DMS153 treated with DMSO at 0.1 percent for 48 hours (cell line): ENCODE results near the gene FNIP2.
A peak's percentile ranks its signal among the peaks of the same experiment; 100 is the strongest.
"Not testable (repeated sequence)": the region's sequence is repeated elsewhere in the genome, so short reads cannot be mapped to it uniquely, and the experiment has no call there.

ENCODE experiments used
- DNase-seq: peaks from one replicate; lab custom pipeline; 2025; ENCODE audit not compliant: unreplicated experiment; lab: John Stamatoyannopoulos, UW

The FNIP2 gene

DNA sequence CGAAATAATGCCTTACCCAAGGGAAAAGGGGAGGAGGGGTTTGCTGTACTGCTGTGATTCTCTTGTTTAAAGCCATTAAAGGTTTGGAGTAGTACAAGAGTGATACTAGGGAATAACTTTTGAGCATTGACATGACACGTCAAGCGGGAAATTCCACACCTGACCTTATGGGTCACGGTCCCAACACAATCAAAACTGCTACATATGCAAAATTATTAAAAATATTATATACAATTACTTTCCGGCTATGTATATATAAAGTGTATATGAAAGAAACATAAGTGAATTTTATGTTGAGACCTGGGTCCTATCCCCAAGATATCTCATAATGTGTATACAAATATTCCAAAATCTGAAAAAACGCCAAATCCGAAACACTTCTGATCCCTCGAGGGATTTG is 21.0 kb downstream of the FNIP2 start:
- DNase-seq = no peak

DNA sequence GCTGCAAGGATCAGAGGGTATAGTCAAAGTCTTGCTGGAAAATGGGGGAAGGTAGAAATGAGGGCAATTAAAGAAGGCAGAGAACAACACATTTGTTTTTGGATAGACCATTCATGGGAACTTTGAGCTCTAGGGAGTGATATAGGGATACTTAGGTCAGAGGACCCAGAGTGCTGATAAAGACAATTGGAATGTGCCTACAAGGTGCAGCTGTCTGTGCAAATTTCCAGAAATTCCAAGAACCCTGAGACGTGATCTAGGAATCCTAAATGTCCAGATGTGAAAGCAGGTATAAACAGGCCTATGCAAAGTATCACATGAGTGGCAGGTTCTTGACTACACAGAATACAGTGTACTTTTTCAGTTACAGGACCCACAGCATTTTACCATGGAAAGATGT is 24.2 kb downstream of the FNIP2 start:
- no peak for DNase-seq

DNA sequence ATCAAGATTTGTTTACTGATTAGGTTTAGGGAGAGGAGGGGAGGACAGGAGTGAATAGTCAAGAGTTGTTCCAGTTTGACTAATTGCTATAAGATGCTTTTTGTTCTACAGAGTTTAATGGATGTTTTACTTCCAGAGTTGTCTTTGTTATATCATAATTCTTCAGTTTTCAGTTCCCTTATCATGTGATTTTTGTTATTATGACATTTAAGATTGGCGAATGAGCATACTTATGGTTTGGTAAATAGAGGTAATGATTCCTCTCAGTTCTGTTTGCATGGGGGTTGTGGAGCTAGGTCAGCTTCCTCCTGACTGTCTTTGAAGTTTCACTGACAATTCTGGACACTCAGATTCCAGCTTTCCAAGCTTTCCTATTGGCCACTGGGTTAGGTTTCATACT is 24.6 kb downstream of the FNIP2 start:
- not testable (repeated sequence) for DNase-seq

DNA sequence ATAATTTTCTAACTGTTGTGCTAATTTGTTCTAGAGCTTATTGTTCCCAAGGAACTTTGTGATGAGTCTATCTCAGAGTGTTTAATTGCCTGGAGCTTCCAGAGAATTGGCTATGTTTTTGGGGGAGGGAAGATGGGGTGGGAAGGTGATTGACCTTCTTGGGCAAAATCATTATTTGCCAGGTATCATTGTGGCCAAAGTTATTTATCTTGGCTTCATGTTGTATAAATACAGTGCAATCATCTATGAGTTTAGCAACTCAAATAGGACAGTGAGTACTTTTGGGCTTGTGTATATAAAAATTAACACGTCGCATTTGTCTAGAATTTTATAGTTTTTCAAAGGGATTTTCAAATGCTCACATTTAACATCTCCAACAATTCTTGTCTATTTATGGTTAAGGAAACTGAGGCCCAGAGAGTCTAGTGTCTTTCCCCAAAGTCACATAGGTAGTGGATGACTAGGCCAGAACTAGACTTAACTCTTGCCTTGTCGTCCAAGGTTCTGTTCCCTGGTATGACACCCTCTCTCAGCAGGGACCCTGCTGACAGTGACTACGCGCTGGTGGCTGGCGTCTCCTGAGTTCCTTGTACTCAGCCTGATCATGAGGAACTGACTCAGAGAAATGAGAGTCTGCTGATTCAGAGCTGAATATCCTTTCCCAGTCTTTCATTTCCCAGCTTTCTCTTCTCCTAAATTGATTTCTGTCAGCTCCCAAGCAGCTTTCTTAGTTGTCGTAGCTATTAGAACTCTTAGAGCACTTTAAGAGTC is 27.7 kb downstream of the FNIP2 start:
- DNase-seq = no peak

DNA sequence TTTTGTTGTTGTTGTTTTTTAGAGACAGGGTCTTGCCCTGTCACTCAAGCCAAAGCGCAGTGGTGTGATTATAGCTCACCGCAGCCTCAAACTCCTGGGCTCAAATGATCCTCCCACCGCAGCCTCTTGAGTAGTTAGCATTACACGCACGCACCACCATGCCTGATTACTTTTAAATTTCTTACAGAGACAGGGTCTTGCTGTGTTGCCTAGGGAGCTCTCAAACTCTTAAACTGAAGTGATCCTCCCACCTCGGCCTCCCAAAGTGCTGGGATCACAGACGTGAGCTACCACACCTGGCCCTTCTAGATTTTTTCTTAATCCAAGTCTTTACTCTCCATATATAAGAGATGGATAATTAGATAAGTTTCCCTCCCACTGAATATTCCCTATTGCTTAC is 29.2 kb downstream of the FNIP2 start:
- no peak for DNase-seq

DNA sequence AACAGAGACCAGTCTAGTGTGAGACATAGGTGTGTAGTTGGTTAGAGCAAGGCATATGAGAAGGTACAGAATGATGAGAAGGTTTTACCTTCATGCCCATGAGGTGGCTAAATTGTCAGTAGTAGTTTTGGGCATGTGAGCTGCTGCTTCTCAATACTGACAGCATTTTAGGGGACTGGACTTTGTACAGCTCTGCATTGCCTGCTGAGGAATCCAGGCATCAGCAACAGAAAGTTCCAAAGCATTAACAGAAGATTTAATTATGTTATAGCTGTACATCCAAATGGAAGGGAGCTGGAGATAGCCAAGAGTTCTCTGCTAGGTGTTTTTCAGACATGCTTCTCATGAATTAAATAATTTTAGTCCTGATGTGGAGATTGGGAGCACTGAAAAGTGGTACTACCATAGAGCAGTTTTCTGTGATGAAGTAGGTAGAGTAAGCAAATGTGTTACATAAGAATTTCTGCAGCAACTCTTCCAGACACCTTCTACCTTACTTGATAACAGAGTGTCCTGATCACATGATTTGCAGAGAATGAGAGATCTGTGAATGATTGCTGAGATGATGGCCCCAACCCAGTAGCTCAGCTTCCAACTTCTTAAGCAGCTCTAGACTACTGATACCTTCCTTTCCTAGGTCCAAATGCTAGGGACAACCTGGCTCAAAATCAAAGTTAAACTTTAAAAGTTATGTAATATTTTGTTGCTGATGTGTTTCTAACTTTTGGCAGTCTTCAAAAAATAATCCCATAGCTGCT is 30.4 kb downstream of the FNIP2 start:
- DNase-seq = no peak

DNA sequence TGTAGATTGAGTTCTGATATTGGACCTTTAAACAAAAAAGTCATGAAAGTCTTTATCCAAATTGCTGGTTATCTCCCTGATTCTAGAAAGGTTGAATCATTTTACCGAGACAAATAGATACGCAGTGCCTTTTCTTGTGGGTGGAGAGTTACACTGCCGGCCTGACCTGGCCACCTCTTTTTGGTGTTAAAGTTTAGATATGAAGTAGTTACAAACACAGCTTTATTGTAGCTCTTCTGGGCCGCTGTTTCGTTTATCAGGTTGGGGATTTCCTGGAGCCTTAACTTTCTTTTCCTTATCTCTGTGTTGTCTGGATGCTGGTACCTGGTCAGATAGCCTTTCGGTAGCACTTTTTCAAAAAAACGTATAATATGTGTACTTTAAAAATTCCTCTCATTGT is 31.0 kb downstream of the FNIP2 start:
- DNase-seq = no peak

DNA sequence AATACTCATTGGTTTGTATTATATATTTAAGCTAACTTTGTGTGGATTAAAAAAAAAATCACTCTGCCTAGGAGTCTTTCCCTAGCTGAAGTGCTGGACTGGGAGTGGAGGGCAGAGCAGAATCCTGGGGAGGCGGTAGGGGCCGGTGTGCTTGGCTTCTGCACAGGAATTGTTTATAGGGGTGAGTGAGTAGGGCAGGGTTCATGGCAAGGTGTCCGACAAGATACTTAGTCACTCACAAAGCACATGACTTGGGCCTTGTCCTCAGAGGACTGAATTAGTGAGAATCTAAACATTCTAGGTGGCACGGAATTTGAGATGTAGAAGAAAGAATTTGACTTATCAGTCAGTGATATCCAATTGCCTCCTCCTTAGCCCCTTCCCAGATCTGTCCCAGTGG is 32.2 kb downstream of the FNIP2 start:
- no peak for DNase-seq

DNA sequence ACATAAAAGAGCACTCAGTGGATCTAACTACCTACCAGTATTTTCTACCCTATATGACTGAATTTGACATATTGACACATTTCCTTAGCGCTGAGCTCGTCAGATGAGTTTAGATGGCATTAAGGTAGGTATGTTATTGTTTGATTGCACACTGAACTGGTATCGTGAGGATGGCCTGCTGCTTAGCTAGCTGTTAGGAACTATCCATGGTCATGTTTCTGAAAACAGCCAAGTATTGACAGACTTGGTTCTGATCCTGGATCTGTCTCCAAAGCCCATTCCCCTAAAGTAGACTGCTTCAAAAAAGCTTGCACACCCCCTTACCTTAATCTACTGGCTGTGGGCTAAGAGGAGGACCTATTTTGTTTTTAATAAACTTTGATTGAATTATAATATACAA is 32.9 kb downstream of the FNIP2 start:
- DNase-seq = no peak

DNA sequence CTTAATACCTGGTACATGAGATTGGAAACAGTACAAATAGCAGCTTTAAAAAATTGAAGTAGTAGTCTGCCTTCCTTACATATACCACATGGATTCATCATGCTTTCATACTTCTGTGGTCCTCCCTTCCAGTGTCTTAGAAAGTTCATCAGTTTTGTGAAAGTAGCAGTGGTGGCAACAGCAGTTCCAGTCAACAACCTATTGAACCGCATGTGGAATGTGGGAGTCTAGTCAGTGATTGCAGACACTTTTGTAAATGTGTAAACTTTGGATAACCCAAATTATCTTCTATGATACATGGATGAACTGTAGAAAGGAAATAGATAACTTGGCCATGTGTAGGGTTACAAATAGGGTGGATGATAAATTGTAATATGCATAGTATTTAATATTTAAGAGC is 34.1 kb downstream of the FNIP2 start:
- DNase-seq = no peak

DNA sequence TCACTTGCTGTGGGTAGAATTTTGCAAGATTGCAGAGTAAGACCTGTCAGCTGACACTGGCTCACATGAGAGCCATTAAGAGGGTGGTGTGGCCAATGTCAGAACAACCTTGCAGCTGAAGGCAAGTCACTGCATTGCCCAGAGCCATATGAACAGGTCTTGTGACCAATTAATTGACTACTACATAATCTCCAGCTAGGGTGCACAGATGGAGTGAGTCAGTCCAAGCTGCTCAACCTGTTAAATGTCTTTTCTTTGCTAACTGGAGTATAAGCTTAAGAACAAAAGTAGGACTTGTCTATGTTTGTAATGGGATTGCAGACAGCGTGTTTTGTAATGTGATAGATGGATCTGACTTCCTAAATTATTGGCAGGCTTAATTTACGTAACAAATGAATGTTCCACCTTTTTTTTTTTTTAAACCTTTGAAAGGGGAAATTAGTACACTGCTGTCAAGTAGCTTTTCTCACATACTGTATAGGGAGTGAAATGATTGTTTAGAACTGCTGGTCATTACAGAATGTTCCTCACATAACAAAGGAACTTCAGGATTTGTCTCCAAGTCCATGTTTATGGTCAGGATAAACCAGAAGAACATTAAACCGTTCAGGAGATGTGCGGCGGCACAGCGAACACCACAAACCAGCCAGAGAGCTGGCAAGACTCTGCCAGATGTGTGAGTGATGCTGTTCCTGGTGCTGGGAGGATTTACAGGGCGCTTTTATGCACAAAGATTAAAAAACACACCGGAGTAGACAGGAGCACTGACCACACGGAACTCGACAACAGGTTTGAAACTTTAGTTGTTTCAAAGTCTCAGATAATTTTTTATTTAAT is 37.0 kb downstream of the FNIP2 start:
- no peak for DNase-seq

DNA sequence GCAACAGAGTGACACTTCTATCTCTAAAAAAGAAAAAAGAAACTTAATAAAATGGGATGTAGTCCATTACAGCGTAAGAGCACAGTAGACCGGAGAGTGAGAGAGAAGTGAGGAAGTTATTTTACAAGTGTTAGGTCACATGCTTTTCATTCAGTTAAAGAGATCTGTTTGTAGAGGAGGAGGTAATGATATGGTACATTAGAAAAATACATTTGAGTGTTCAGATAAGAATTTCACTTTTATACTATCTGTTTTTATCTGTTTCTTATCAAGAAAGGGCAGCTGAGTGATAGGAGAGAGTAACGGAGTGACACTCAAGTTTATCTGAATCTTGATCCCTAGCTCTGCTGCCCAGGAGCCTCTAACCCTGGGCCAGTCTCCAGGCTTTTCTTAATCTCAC is 38.9 kb downstream of the FNIP2 start:
- no peak for DNase-seq

DNA sequence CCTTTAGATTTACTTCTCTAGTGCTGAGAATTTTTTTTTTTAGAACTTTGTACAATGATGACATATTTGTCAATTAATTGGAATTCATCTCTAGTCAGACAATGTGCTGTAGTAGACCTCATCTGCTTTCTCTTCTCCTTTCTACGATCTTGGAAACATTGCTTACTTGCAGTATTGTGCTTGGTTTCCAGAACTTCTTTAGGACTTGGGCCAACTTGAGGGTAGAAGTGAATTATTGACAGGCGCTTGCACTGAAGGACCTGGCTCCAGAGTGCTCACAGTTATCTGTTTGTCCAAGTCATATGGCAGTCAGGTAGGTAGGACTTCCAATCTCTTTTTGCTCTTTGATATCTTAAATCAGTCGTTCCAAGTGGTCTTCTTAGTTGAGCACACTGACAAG is 39.6 kb downstream of the FNIP2 start:
- no peak for DNase-seq

DNA sequence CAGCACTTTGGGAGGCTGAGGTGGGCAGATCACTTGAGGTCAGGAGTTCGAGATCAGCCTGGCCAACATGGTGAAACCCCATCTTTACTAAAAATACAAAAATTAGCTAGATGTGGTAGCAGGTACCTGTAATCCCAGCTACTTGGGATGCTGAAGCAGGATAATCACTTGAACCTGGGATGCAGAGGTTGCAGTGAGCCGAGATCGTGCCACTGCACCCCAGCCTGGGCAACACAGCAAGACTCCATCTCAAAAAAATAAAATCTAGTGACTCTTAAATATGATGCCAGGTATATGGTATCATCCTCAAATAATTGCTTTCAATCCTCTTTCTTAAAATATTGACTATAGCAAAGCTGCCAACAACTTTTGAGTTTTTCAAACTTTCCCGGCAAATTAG is 40.4 kb downstream of the FNIP2 start:
- not testable (repeated sequence) for DNase-seq

DNA sequence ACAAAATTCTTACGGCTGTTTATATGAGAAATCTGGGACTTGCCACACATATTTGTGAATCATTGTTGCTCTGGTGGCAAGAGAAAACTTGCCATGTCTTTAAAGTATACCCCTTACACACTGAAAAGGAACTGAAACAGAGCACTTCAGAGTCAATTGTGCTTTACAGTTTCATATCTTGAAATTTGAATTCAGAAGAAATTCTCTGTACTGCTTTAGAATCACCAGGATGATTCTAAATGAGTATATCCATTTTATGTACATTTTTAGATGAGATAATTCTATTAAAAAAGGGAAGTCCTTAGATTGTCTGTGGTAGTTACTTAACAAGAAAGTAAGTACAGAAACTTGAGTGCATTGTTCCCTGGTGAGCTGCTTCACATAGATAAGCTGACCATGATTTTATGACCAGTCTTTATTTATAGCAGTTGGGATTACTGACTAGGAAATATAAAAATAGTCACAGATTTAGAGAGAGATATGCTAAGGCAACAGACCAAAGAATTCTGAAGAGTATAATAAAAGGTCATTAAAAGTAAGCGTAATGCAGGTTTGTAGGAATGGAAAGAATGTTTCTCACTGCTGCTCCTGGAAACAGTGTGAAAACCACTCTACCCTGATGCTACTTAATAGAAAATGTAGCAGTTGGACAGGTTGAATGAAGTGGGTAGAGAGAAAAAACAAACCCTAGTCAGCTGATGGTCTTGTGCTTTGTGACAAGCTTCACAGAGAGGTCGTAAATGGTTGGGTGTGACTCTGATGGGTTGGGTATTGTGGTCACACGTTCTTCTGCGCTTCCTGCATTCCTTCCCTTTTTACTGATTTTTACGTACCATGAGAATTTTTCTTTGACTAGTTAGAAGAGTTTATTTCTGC is 41.0 kb downstream of the FNIP2 start:
- peak; percentile 29 for DNase-seq

DNA sequence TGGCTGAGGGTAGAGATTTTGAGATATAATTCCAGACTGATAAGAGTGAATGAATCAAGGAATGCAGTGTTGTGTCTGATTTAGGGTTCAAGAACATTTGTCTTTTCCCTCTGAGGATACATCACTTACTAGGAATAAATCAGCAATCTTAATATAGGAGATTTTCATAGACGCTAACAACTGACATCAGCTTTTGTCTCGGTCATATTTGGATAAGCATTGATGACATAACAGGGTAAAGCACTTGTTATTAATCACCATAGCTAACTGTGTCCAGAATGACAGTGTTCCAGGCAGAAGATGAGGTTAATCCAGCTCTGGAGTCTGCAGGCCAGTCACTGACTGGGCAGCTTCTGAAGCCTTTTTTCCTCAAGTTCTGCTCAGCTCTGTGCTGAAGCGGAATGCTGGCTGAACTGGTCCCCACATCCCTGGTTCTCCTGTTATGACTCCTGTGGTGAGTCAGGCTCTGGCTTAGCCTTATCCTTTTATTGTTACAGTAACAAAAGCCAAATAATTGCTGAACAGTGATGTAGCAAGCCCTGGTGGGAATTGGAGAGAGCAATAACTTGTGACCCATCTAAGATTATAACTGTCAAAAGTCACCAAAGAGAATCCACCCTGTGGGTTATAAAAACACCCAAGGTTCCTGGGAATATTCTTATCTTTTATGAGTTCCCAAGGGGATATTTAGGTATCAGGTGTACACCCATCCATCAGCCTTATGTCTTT is 41.8 kb downstream of the FNIP2 start:
- DNase-seq = no peak

DNA sequence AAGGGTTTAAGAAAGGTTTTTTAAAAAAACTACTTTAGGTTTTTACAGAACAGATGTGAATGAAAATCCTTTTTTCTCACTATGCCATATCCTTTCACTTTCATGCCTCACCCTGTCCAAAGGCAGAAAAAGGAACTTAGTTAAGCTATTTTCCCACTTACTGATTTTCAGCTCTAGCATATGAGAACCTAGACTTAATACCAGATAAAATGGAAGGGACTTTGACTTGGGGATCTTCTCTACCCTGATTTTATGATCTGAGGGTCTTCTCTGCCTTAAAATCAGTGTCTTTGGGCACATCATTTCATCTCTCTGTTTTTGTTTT is 42.4 kb downstream of the FNIP2 start:
- DNase-seq = no peak

DNA sequence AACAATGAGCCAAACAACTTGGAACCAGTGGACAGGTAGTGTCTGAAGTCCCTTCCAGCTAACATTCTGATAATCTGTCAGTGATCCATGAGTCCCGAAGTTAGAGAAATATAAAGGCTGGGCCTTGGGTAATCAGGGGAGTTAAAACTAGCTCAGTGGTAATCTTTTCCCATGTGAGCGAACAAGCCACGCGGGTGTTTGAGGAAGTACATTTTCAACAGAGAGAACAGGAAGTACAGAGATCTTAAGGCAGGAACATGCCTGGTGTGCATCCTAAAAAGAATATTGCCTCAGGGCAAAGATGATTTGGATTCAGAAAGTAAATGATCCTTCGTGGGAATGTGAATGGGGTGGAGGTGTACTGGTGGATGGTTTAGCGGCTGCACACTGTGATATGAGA is 42.9 kb downstream of the FNIP2 start:
- no peak for DNase-seq

DNA sequence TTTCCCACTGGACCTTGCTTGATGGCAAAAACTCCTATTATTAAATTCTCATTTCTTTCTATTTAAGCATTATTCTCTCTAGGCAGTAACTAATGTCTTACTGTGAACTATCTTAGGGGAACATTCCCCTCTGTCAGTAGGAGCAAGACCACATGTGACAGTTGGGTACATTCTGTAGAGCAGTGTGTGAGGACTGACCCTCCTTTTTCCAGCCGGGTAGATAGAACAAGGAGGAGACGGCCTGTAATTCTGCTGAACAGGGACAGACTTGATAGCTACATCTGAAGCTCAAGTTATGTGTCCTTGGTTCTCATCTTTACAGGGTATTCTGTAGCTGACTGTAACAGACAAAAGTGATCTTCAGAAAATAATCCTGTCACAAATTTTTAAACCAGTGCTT is 43.3 kb downstream of the FNIP2 start:
- no peak for DNase-seq

DNA sequence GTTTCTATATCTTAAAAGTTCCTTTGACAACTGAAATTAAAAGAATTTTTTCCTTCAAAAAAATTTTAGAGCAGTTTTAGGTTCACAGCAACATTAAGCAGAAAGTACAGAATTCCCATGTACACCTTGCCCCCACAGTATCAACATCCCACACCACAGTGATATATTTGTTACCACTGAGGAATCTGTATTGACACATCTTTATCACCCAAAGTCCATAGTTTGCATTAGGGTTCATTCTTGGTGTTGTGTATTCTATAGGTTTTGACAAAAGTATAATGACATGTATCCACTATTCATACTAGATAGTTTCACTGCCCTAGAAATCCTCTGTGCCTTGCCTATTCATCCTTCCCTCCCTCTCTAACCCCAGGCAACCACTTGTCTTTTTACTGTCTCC is 43.7 kb downstream of the FNIP2 start:
- no peak for DNase-seq
